SHP77 treated with DMSO at 0.1 percent for 48 hours (cell line): ENCODE results near the gene OR8S1.

Experiments used
- DNase-seq: peaks from one replicate; lab custom pipeline; 2025; lab: John Stamatoyannopoulos, UW

The OR8S1 gene

DNA sequence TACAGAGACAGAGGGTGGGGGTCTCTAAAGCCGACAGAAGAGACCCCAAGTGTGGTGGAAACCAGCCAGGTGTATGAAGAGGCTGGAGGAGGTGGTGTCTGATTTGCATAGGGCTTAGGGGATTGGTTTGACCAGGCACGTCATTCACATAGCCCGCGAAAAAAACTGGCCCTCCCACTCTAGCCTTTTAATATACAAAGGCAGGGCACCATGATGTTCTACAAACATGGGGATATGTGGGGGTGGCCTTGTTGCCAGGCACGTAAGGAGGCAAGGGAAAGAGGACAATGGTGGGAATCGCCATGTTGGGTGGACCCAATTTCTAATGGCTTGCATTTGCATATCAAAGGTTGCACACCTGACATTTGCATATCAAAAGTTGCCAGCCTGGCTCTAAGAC, 31.2 kb downstream of the OR8S1 start:
- DNase-seq = no peak

DNA sequence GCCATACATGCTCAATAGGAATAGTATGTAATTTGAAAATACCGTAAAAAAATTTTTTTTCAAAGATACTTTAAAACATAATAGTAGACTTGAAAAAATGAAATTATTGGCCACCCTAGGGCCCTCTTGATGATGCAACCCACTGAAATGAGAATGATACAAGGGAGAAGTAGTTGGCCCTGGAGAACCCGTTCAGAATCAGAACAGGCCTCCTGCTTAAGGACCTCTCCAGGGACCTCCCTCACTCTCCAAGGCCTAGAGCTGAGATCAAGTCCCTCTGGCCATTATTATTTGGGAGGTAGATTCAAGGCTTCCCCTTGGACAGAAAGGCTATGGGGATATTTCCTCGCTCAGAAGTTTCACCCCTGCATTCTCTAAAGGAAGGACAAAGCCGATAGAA, 32.5 kb downstream of the OR8S1 start:
- DNase-seq = no peak

GRCh38 chr12:48567731-48568130, 42.3 kb downstream of the OR8S1 start:
- no peak for DNase-seq

DNA sequence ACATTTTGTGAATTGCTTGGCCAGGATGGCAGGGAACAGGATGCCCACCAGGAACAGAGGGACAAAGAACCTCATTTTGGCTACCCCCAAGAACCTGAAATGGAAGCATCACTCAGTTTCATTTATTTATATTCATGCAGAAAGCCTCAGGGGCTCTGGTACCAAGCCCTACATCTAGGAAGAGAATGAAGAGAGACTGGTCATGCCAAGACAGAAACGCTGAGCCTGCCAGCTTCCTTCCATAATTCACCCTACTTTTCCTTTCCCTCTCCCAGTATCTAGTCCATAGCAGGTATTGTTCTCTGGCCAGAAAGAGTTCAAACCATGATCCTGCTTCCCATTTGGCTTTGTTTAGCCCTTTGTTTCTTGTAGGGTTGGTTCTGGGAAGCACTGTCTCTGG, 44.5 kb downstream of the OR8S1 start, which contains the start of gene LALBA:
Gene LALBA, minus strand, starts transcription at position 101 of the 400 bp plus-strand sequence. Its CDS starts 26 bp downstream, at position 75.
- no peak for DNase-seq

DNA sequence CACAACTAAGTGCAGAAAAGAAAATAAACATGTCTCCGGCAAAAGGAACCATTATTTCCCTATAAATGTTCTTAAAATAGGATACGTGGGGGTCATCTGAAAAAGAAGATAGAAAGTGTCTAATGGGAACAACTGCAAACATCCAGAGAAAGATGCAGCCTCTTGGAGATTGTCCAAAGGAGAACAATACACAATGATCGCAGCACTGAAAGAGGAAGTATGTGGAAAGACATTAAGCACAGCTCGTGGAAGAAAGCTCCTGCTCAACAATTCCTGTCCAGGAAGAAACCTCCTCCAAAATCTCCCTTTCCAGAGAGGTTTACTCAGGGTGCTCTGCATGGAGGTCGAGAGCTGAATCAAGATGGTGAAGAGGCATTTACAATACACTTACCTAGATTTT, 46.9 kb downstream of the OR8S1 start:
- DNase-seq = no peak
